HG02763 (cell line): ENCODE measurements around the gene GDF15.
A peak's percentile ranks its signal among the peaks of the same experiment; 100 is the strongest.
"Not testable (repeated sequence)": the region's sequence is repeated elsewhere in the genome, so short reads cannot be mapped to it uniquely, and the experiment has no call there.

ENCODE experiments used
- ATAC-seq: cut with Tn5 transposase; IDR thresholded peaks from one replicate; pipeline ENCODE4 v1.9.1; 2021; ENCODE audit warnings: mild to moderate bottlenecking, moderate library complexity; ENCODE audit not compliant: unreplicated experiment

GDF15 gene

GRCh38 chr19:18390065-18390907, 4.3 kb downstream of the GDF15 start:
- ATAC-seq: no peak

GRCh38 chr19:18391509-18392075, 5.6 kb downstream of the GDF15 start:
- ATAC-seq: no peak

- ATAC-seq: no peak
Measured at GRCh38 chr19:18392417-18392816, 6.5 kb downstream of the GDF15 start.

- no peak for ATAC-seq
Measured at GRCh38 chr19:18392926-18393325, 7.0 kb downstream of the GDF15 start.

- no peak for ATAC-seq
Measured at GRCh38 chr19:18393836-18394235, 7.9 kb downstream of the GDF15 start.

- no peak for ATAC-seq
Measured at GRCh38 chr19:18396471-18397241, 10.7 kb downstream of the GDF15 start.

GRCh38 chr19:18397242-18398202, 11.6 kb downstream of the GDF15 start, which contains the start of gene LRRC25:
LRRC25 (minus strand) TSS chr19:18397622; CDS start chr19:18396963, 659 bp downstream.
- ATAC-seq: no peak

- ATAC-seq: no peak
Measured at GRCh38 chr19:18399008-18399407, 13.1 kb downstream of the GDF15 start.

GRCh38 chr19:18401580-18402112, 15.7 kb downstream of the GDF15 start:
- peak; percentile 51 for ATAC-seq

- ATAC-seq: not testable (repeated sequence)
Measured at GRCh38 chr19:18402455-18403248, 16.7 kb downstream of the GDF15 start.

- ATAC-seq: not testable (repeated sequence)
Measured at GRCh38 chr19:18405754-18406153, 19.8 kb downstream of the GDF15 start.

GRCh38 chr19:18406749-18407148, 20.8 kb downstream of the GDF15 start:
- no peak for ATAC-seq

- no peak for ATAC-seq
Measured at GRCh38 chr19:18408053-18408476, 22.1 kb downstream of the GDF15 start.

GRCh38 chr19:18412610-18413239, 26.8 kb downstream of the GDF15 start:
- no peak for ATAC-seq

- no peak for ATAC-seq
Measured at GRCh38 chr19:18414504-18415177, 28.7 kb downstream of the GDF15 start.

GRCh38 chr19:18415178-18415867, 29.4 kb downstream of the GDF15 start:
- ATAC-seq: no peak

GRCh38 chr19:18416778-18417249, 30.9 kb downstream of the GDF15 start:
- ATAC-seq: no peak
